Renal cortical epithelial cell (primary cell): ENCODE measurements around the gene SUPV3L1. TPM values are rescaled to one million over a fixed set of nuclear protein-coding genes. Genes with fewer than 3 reads are reported as not detected.

ENCODE experiments used
- DNase-seq: peaks from one replicate; pipeline ENCODE4 v3.0.0-alpha.2; 2011; ENCODE audit warnings: low read depth
- total RNA-seq: library from RNA; depleted of rRNA; stranded (reverse); fragments of >200 nt; gene quantifications from 2 replicates; pipeline ENCODE4 v1.2.3, GENCODE V29; 2014

SUPV3L1 gene
- total RNA-seq, 1 donor from 2014 or later, result 31.9 TPM

GRCh38 chr10:69202332-69202731 lies 22.3 kb downstream of the SUPV3L1 start:
- DNase-seq, result no peak

GRCh38 chr10:69208761-69209160 lies 28.7 kb downstream of the SUPV3L1 start:
- no peak for DNase-seq

- no peak for DNase-seq
These were observed 29.9 kb downstream of the SUPV3L1 start for GRCh38 chr10:69209787-69210484.

GRCh38 chr10:69211104-69211503 lies 31.1 kb downstream of the SUPV3L1 start:
- DNase-seq, result no peak

GRCh38 chr10:69211524-69211923 lies 31.5 kb downstream of the SUPV3L1 start:
- DNase-seq, result no peak

GRCh38 chr10:69213591-69214311 lies 33.7 kb downstream of the SUPV3L1 start:
- no peak for DNase-seq

- DNase-seq, result no peak
These were observed 34.7 kb downstream of the SUPV3L1 start for GRCh38 chr10:69214666-69215131.

GRCh38 chr10:69215405-69216171 lies 35.6 kb downstream of the SUPV3L1 start:
- peak; percentile 41 for DNase-seq

GRCh38 chr10:69216577-69217118 lies 36.6 kb downstream of the SUPV3L1 start:
- no peak for DNase-seq

GRCh38 chr10:69217119-69217754 lies 37.2 kb downstream of the SUPV3L1 start:
- peak; percentile 99 for DNase-seq

GRCh38 chr10:69218831-69219230 lies 38.8 kb downstream of the SUPV3L1 start:
- no peak for DNase-seq

GRCh38 chr10:69220041-69220451 lies 40.0 kb downstream of the SUPV3L1 start, which contains the start of gene HKDC1:
Gene HKDC1, plus strand, starts transcription at chr10:69220332. Its CDS starts 104 bp downstream, at chr10:69220436.
- DNase-seq, result peak; percentile 93

GRCh38 chr10:69220507-69220906 lies 40.5 kb downstream of the SUPV3L1 start:
- DNase-seq, result no peak

- DNase-seq, result peak; percentile 96
These were observed 42.4 kb downstream of the SUPV3L1 start for GRCh38 chr10:69222157-69223027.

GRCh38 chr10:69223028-69223342 lies 43.0 kb downstream of the SUPV3L1 start:
- no peak for DNase-seq

GRCh38 chr10:69224862-69225657 lies 45.0 kb downstream of the SUPV3L1 start:
- DNase-seq, result peak; percentile 81

- DNase-seq, result no peak
These were observed 45.6 kb downstream of the SUPV3L1 start for GRCh38 chr10:69225681-69226080.

- DNase-seq, result no peak
These were observed 47.0 kb downstream of the SUPV3L1 start for GRCh38 chr10:69226919-69227450.

- no peak for DNase-seq
These were observed 48.1 kb downstream of the SUPV3L1 start for GRCh38 chr10:69228151-69228550.

GRCh38 chr10:69229616-69229916 lies 49.5 kb downstream of the SUPV3L1 start:
- no peak for DNase-seq
